Measurements from ENCODE around the gene FGFRL1.

Gene FGFRL1

DNA sequence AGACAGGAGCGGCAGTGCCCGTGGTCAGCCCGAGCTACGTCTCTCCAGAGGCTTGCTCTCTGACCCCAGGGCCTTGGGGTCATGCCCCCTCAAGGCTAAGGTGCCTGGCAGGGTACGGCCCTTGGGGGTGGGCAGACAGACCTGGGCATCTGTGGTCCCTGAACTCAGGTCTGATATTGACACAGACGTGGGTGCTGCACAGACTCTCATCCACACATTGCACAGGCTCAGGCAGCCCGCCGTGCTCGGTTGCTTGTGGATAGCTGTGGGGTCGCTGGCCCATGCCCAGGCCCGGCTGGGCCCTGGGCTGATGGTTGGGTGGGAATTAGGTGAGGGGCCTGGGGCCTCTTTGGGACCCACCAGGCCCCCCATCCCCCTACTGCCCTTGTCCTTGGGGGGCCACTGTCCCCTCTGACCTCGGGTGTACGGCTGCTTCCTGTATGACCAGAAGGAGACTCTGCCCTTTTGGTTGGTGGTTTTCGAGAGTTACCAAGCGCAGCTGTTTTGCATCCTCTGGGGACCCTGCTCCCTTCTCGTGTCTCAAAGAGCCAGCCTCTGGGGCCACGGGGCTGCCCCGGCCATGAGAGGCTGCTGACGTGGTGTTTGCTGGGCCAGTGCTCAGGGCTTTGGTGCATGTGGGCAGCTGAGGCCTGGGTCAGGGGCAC lies 10.1 kb downstream of the FGFRL1 start:
- peak; percentile 60 for DNase-seq (ENCODE audit: low read depth)
- TF ChIP-seq MYC (IDR thresholded peaks at IDR 0.05; ENCODE audit: low read depth, low read length) (no peak), POLR2A (IDR thresholded peaks at IDR 0.05; ENCODE audit: extremely low read depth, insufficient read length) (no peak)
- TF ChIP-seq, protein P1, sequence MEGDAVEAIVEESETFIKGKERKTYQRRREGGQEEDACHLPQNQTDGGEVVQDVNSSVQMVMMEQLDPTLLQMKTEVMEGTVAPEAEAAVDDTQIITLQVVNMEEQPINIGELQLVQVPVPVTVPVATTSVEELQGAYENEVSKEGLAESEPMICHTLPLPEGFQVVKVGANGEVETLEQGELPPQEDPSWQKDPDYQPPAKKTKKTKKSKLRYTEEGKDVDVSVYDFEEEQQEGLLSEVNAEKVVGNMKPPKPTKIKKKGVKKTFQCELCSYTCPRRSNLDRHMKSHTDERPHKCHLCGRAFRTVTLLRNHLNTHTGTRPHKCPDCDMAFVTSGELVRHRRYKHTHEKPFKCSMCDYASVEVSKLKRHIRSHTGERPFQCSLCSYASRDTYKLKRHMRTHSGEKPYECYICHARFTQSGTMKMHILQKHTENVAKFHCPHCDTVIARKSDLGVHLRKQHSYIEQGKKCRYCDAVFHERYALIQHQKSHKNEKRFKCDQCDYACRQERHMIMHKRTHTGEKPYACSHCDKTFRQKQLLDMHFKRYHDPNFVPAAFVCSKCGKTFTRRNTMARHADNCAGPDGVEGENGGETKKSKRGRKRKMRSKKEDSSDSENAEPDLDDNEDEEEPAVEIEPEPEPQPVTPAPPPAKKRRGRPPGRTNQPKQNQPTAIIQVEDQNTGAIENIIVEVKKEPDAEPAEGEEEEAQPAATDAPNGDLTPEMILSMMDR (IDR thresholded peaks at IDR 0.05; ENCODE audit: low read depth, low read length), result no peak
- TF ChIP-seq, protein P2, sequence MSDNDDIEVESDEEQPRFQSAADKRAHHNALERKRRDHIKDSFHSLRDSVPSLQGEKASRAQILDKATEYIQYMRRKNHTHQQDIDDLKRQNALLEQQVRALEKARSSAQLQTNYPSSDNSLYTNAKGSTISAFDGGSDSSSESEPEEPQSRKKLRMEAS (IDR thresholded peaks at IDR 0.05; ENCODE audit: low read depth, low read length), result no peak
- H3K4me3 ChIP-seq (ENCODE audit: low read depth, low read length), result no peak overlapping the region

DNA sequence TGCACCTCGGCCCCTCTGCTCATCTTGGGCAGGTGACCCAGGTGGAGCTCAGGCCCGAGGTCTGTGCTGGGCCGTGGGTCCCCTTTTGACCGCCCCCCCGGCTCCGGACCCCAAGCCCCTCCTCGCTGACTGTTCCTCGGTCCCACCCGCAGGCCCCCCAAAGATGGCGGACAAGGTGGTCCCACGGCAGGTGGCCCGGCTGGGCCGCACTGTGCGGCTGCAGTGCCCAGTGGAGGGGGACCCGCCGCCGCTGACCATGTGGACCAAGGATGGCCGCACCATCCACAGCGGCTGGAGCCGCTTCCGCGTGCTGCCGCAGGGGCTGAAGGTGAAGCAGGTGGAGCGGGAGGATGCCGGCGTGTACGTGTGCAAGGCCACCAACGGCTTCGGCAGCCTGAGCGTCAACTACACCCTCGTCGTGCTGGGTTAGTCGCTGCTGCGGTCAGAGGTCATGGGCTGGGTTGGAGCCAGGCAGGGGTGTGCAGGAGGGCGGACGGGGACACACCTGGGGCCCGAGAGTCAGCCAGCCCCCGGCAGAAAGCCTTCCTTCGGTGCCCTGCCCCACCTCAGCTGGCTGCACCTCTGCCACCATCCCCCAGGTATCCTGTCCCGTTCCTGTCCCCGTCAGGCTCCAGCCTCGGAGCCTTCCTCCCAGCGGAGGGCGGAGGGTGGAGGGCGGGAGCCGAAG lies 10.8 kb downstream of the FGFRL1 start:
- no peak for DNase-seq (ENCODE audit: low read depth)
- no peak overlapping the region for H3K4me3 ChIP-seq (ENCODE audit: low read depth, low read length)
- TF ChIP-seq, protein P2 (IDR thresholded peaks at IDR 0.05; ENCODE audit: low read depth, low read length), result no peak
- TF ChIP-seq, protein P1 (IDR thresholded peaks at IDR 0.05; ENCODE audit: low read depth, low read length), result no peak
- no peak for TF ChIP-seq POLR2A (IDR thresholded peaks at IDR 0.05; ENCODE audit: extremely low read depth, insufficient read length)
- TF ChIP-seq MYC (IDR thresholded peaks at IDR 0.05; ENCODE audit: low read depth, low read length), result no peak

DNA sequence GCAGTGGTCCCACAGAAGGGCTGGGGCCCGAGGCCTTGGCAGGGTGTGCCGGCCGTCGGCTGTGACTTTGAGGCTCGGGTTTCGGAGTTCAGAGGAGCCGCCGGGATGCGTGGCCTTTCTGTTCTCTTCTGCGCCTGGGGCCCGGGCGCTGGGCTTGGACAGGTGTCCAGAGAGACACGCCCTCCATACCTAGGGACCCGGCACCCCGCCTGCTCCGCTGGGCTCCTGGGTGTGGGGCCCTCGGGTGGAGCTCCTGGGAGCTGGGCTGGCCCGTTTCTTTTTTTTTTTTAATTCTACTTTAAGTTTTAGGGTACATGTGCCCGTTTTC lies 11.3 kb downstream of the FGFRL1 start:
- DNase-seq (ENCODE audit: low read depth), result no peak
- no peak overlapping the region for H3K4me3 ChIP-seq (ENCODE audit: low read depth, low read length)
- TF ChIP-seq, protein P1 (IDR thresholded peaks at IDR 0.05; ENCODE audit: low read depth, low read length), result no peak
- TF ChIP-seq MYC (IDR thresholded peaks at IDR 0.05; ENCODE audit: low read depth, low read length) (no peak), POLR2A (IDR thresholded peaks at IDR 0.05; ENCODE audit: extremely low read depth, insufficient read length) (no peak)
- TF ChIP-seq, protein P2 (IDR thresholded peaks at IDR 0.05; ENCODE audit: low read depth, low read length), result no peak

DNA sequence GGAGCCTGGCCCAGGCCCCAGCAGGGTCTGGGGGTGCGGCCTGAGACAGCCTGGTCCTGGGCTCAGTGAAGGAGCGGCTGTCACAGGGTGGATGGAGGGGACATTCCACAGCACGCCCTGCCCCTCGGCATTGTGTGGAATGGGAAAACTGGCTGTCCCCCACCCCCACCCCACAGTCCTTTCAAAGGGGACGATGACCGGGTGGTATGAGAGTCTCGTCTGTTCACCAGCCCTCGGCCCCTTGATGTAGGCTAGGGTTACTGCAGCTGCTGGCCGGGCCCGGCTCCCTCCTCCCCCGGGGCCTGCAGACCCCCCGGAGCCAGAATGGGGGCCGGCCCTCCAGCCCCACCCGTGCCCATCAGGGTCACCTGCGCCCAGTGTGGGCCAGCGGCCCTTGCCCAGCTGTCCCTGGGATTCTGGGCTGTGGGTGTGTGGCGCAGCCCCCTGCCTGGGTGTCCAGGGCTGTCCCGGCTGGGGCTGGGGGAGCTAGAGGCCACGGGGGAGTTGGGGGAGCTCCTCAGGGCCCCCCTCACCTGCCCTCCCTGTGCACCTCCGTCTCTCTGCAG lies 11.7 kb downstream of the FGFRL1 start:
- TF ChIP-seq MYC (IDR thresholded peaks at IDR 0.05; ENCODE audit: low read depth, low read length) (no peak), POLR2A (IDR thresholded peaks at IDR 0.05; ENCODE audit: extremely low read depth, insufficient read length) (no peak)
- TF ChIP-seq, protein P1 (IDR thresholded peaks at IDR 0.05; ENCODE audit: low read depth, low read length), result no peak
- TF ChIP-seq, protein P2 (IDR thresholded peaks at IDR 0.05; ENCODE audit: low read depth, low read length), result no peak
- H3K4me3 ChIP-seq (ENCODE audit: low read depth, low read length), result no peak overlapping the region
- DNase-seq (ENCODE audit: low read depth), result no peak

DNA sequence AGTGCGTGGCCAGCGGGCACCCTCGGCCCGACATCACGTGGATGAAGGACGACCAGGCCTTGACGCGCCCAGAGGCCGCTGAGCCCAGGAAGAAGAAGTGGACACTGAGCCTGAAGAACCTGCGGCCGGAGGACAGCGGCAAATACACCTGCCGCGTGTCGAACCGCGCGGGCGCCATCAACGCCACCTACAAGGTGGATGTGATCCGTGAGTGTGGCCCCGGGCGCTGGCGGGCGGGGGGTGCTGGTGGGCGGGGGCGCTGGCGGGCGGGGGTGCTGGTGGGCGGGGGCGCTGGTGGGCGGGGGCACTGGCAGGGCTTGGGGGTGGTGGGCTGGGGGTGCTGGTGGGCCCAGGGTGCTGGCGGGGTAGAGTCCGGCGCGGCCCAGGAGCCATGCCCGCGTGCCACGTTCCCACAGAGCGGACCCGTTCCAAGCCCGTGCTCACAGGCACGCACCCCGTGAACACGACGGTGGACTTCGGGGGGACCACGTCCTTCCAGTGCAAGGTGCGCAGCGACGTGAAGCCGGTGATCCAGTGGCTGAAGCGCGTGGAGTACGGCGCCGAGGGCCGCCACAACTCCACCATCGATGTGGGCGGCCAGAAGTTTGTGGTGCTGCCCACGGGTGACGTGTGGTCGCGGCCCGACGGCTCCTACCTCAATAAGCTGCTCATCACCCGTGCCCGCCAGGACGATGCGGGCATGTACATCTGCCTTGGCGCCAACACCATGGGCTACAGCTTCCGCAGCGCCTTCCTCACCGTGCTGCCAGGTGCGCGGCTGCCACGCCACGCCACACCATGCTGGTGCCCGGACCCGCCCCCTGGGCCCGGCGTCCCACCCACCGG lies 12.7 kb downstream of the FGFRL1 start:
- H3K4me3 ChIP-seq (ENCODE audit: low read depth, low read length), result no peak overlapping the region

More for the DNA sequence above, 12.7 kb downstream of the FGFRL1 start:
- TF ChIP-seq, protein P2 (IDR thresholded peaks at IDR 0.05; ENCODE audit: low read depth, low read length), result no peak
- TF ChIP-seq MYC (IDR thresholded peaks at IDR 0.05; ENCODE audit: low read depth, low read length) (no peak), POLR2A (IDR thresholded peaks at IDR 0.05; ENCODE audit: extremely low read depth, insufficient read length) (no peak)
- TF ChIP-seq, protein P1 (IDR thresholded peaks at IDR 0.05; ENCODE audit: low read depth, low read length), result no peak
- DNase-seq (ENCODE audit: low read depth), result no peak

Data from NB4 (cell line).